Muscle of leg (tissue), 11 donors: Measurements from ENCODE around the gene SLU7. TPM values are rescaled to one million over a fixed set of nuclear protein-coding genes. Genes with fewer than 3 reads are reported as not detected.

Experiments
- DNase-seq: peaks from one replicate; pipeline ENCODE4 v3.0.0; 2013
- H3K27ac ChIP-seq: one replicate; pipeline ENCODE4 v1.5.1; 2013; ENCODE audit warnings: mild to moderate bottlenecking, low read length, control low read depth
- H3K27me3 ChIP-seq: one replicate; pipeline ENCODE4 v1.6.1; 2013; ENCODE audit warnings: low read length; ENCODE audit not compliant: control insufficient read depth, insufficient read depth
- H3K36me3 ChIP-seq: one replicate; pipeline ENCODE4 v1.6.1; 2013; ENCODE audit warnings: low read length; ENCODE audit not compliant: control insufficient read depth, insufficient read depth
- H3K4me1 ChIP-seq: one replicate; pipeline ENCODE4 v1.6.1; 2013; ENCODE audit warnings: low read length; ENCODE audit not compliant: control insufficient read depth, insufficient read depth
- H3K4me3 ChIP-seq: one replicate; pipeline ENCODE4 v1.5.1; 2013; ENCODE audit warnings: low read length, control low read depth
- H3K9me3 ChIP-seq: replicated peaks from 2 replicates; pipeline ENCODE4 v1.6.1; 2013; ENCODE audit warnings: low read depth, low read length; ENCODE audit not compliant: control insufficient read depth
- WGBS: methylation state at CpG from one replicate; pipeline ENCODE4 v1.1.5; 2013; ENCODE audit warnings: missing lambda C conversion rate; ENCODE audit not compliant: insufficient coverage; 5-methylcytosine and 5-hydroxymethylcytosine counted together
- polyA plus RNA-seq, 8 donors: library from polyadenylated mRNA; unstranded; fragments of 120-200 nt; gene quantifications; one replicate each; pipeline versions ENCODE4 v1.2.1 to v1.2.3, GENCODE V29; 2013; ENCODE audit warnings: inconsistent platforms in 1 of 8, low replicate concordance in 1 of 8; ENCODE audit not compliant: insufficient read length in 8 of 8, insufficient read depth in 1 of 8
- total RNA-seq: library from RNA; stranded (reverse); fragments of 120-200 nt; gene quantifications from one replicate; pipeline ENCODE4 v1.2.4, GENCODE V29; 2013

The SLU7 gene
- total and polyA plus RNA-seq, 9 donors = 28.3 to 49.3 (median 37.1) TPM

- Histone ChIP-seq H3K4me3 (no peak overlapping the region), H3K36me3 (no peaks in the 10 kb centered on the region), H3K9me3 (no peaks in the 10 kb centered on the region), H3K4me1 (no peaks in the 10 kb centered on the region), H3K27ac (no peak overlapping the region), H3K27me3 (no peaks in the 10 kb centered on the region)
- no CpG with 5 or more reads among the region's 2 CpGs for WGBS
- no peak for DNase-seq
Observed at GRCh38 chr5:160462167-160462566, 43.3 kb upstream of the SLU7 start.

- WGBS = 87% methylated on average over 3 of the region's 6 CpGs
- no peak overlapping the region for H3K4me3 ChIP-seq
- H3K4me1 ChIP-seq = no peaks in the 10 kb centered on the region
- no peaks in the 10 kb centered on the region for H3K9me3 ChIP-seq
- no peak overlapping the region for H3K27ac ChIP-seq
- no peak for DNase-seq
- H3K36me3 ChIP-seq = no peaks in the 10 kb centered on the region
- no peaks in the 10 kb centered on the region for H3K27me3 ChIP-seq
Observed at GRCh38 chr5:160461378-160461777, 42.5 kb upstream of the SLU7 start.

GRCh38 chr5:160460377-160461049 is 41.6 kb upstream of the SLU7 start:
- Histone ChIP-seq H3K4me1 (no peaks in the 10 kb centered on the region), H3K4me3 (no peak overlapping the region), H3K36me3 (no peaks in the 10 kb centered on the region), H3K27ac (no peak overlapping the region), H3K27me3 (no peaks in the 10 kb centered on the region), H3K9me3 (no peaks in the 10 kb centered on the region)
- no peak for DNase-seq
- WGBS = no CpG with 5 or more reads among the region's 4 CpGs

GRCh38 chr5:160458806-160459800 is 40.2 kb upstream of the SLU7 start:
- H3K27me3 ChIP-seq = no peaks in the 10 kb centered on the region
- H3K4me3 ChIP-seq = no peak overlapping the region
- 94% methylated on average over 5 of the region's 8 CpGs for WGBS
- H3K27ac ChIP-seq = no peak overlapping the region
- H3K36me3 ChIP-seq = no peaks in the 10 kb centered on the region
- no peaks in the 10 kb centered on the region for H3K4me1 ChIP-seq
- no peak for DNase-seq
- no peaks in the 10 kb centered on the region for H3K9me3 ChIP-seq

GRCh38 chr5:160457252-160457651 is 38.4 kb upstream of the SLU7 start:
- H3K4me1 ChIP-seq = no peaks in the 10 kb centered on the region
- H3K4me3 ChIP-seq = no peak overlapping the region
- H3K27ac ChIP-seq = no peak overlapping the region
- no peaks in the 10 kb centered on the region for H3K9me3 ChIP-seq
- no peak for DNase-seq
- no peaks in the 10 kb centered on the region for H3K27me3 ChIP-seq
- WGBS = 50% methylated on average over 1 of the region's 5 CpGs
- no peaks in the 10 kb centered on the region for H3K36me3 ChIP-seq

- no peaks in the 10 kb centered on the region for H3K27me3 ChIP-seq
- no peak overlapping the region for H3K4me3 ChIP-seq
- H3K27ac ChIP-seq = no peak overlapping the region
- H3K9me3 ChIP-seq = no peaks in the 10 kb centered on the region
- H3K4me1 ChIP-seq = no peaks in the 10 kb centered on the region
- DNase-seq = no peak
- 56% methylated on average over 7 of the region's 9 CpGs for WGBS
- H3K36me3 ChIP-seq = no peaks in the 10 kb centered on the region
Observed at GRCh38 chr5:160456480-160457177, 37.7 kb upstream of the SLU7 start.

- no peak overlapping the region for H3K4me3 ChIP-seq
- H3K4me1 ChIP-seq = no peaks in the 10 kb centered on the region
- no peaks in the 10 kb centered on the region for H3K9me3 ChIP-seq
- H3K27ac ChIP-seq = no peak overlapping the region
- WGBS = no CpG with 5 or more reads among the region's 4 CpGs
- H3K27me3 ChIP-seq = no peaks in the 10 kb centered on the region
- H3K36me3 ChIP-seq = no peaks in the 10 kb centered on the region
- no peak for DNase-seq
Observed at GRCh38 chr5:160455600-160455999, 36.7 kb upstream of the SLU7 start.

GRCh38 chr5:160453751-160454150 is 34.9 kb upstream of the SLU7 start:
- Histone ChIP-seq H3K27me3 (no peaks in the 10 kb centered on the region), H3K4me3 (no peak overlapping the region), H3K27ac (no peak overlapping the region), H3K36me3 (no peaks in the 10 kb centered on the region), H3K9me3 (no peaks in the 10 kb centered on the region), H3K4me1 (no peaks in the 10 kb centered on the region)
- WGBS = 42% methylated on average over 1 of the region's 1 CpG
- DNase-seq = no peak

- Histone ChIP-seq H3K4me1 (no peaks in the 10 kb centered on the region), H3K27me3 (no peaks in the 10 kb centered on the region), H3K36me3 (no peaks in the 10 kb centered on the region), H3K4me3 (no peak overlapping the region), H3K27ac (no peak overlapping the region), H3K9me3 (no peaks in the 10 kb centered on the region)
- no peak for DNase-seq
- WGBS = 51% methylated on average over 5 of the region's 6 CpGs
Observed at GRCh38 chr5:160452795-160453194, 33.9 kb upstream of the SLU7 start.

GRCh38 chr5:160452036-160452435 is 33.2 kb upstream of the SLU7 start:
- Histone ChIP-seq H3K4me1 (no peaks in the 10 kb centered on the region), H3K36me3 (no peaks in the 10 kb centered on the region), H3K4me3 (no peak overlapping the region), H3K9me3 (no peaks in the 10 kb centered on the region), H3K27me3 (no peaks in the 10 kb centered on the region), H3K27ac (no peak overlapping the region)
- DNase-seq = no peak
